H1 (cell line): ENCODE measurements around the gene PDE4D. TPM values are rescaled to one million over a fixed set of nuclear protein-coding genes. Genes with fewer than 3 reads are reported as not detected.

Experiments used
- CTCF ChIA-PET: fragments of 300-600 bp; sonication (Branson Sonifier 250); formaldehyde crosslinking; loops from one replicate; lab custom pipeline; 2021; ENCODE audit not compliant: partially characterized antibody; lab: Charles Lee
- POLR2A ChIA-PET: fragments of 300-600 bp; sonication (Branson Sonifier 250); formaldehyde crosslinking; loops from one replicate; lab custom pipeline; 2021; ENCODE audit warnings: inconsistent platforms; ENCODE audit not compliant: partially characterized antibody; lab: Charles Lee
- DNase-seq, 2 experiments: peaks; one replicate each; pipeline versions ENCODE4 v3.0.0 to v3.0.0-alpha.2; 2010 to 2022; ENCODE audit warnings: low spot score in 2 of 2, low read depth in 1 of 2, mixed read lengths in 1 of 2
- FAIRE-seq: peaks from 2 replicates; lab custom pipeline; 2011; peaks lifted over from hg19 to GRCh38; lab: Jason Lieb, UNC
- H2AFZ ChIP-seq: 2 replicates; pipeline ENCODE4 v1.8.1; 2012; ENCODE audit warnings: low read length, inconsistent platforms
- H2AK5ac ChIP-seq: 2 replicates; pipeline ENCODE4 v1.6.1; 2013; ENCODE audit warnings: low read depth, low read length
- H2BK120ac ChIP-seq: replicated peaks from 2 replicates; pipeline ENCODE3; 2013; ENCODE audit warnings: low read depth, low read length, inconsistent platforms
- H2BK12ac ChIP-seq: 2 replicates; pipeline ENCODE4 v1.6.1; 2013; ENCODE audit warnings: low read depth, low read length
- H2BK15ac ChIP-seq: 2 replicates; pipeline ENCODE4 v1.6.1; 2013; ENCODE audit warnings: low read length
- H2BK20ac ChIP-seq: 2 replicates; pipeline ENCODE4 v1.6.1; 2013; ENCODE audit warnings: low read length
- H2BK5ac ChIP-seq: 2 replicates; pipeline ENCODE4 v1.6.1; 2013; ENCODE audit warnings: low read depth, low read length
- H3K14ac ChIP-seq: 2 replicates; pipeline ENCODE4 v1.6.1; 2013; ENCODE audit warnings: inconsistent platforms; ENCODE audit not compliant: insufficient read length
- H3K18ac ChIP-seq: 2 replicates; pipeline ENCODE4 v1.6.1; 2013; ENCODE audit warnings: low read length; ENCODE audit errors: extremely low read depth
- H3K23ac ChIP-seq: 2 replicates; pipeline ENCODE4 v1.6.1; 2013; ENCODE audit warnings: inconsistent platforms; ENCODE audit not compliant: insufficient read length
- H3K23me2 ChIP-seq: 2 replicates; pipeline ENCODE4 v1.6.1; 2013; ENCODE audit warnings: low read depth, low read length
- H3K27ac ChIP-seq: 2 replicates; pipeline ENCODE4 v1.6.1; 2011; ENCODE audit warnings: low read depth, low read length, inconsistent platforms
- H3K27me3 ChIP-seq, 4 experiments: replicated peaks in 1 of 4; 1 replicate in 1 of 4; 2 replicates in 3 of 4; pipeline versions ENCODE4 v1.6.1 to v1.8.1; 2011 to 2013; ENCODE audit warnings: low read length in 3 of 4, mild to moderate bottlenecking in 3 of 4, inconsistent platforms in 2 of 4, mixed read lengths in 2 of 4, moderate library complexity in 1 of 4; ENCODE audit not compliant: control insufficient read depth in 3 of 4, insufficient read depth in 3 of 4; ENCODE audit errors: extremely low read depth in 1 of 4
- H3K36me3 ChIP-seq, 4 experiments: 2 replicates each; pipeline versions ENCODE4 v1.6.1 to v1.8.1; 2011 to 2013; ENCODE audit warnings: mild to moderate bottlenecking in 4 of 4, low read length in 3 of 4, moderate library complexity in 2 of 4, control low read depth in 1 of 4, inconsistent platforms in 1 of 4; ENCODE audit not compliant: insufficient read depth in 4 of 4, control insufficient read depth in 2 of 4
- H3K4ac ChIP-seq: replicated peaks from 2 replicates; pipeline ENCODE3; 2013; ENCODE audit warnings: low read length, low read depth, mixed read lengths, inconsistent platforms; ENCODE audit not compliant: insufficient read length
- H3K4me1 ChIP-seq, 4 experiments: replicated peaks in 1 of 4; 1 replicate in 1 of 4; 2 replicates in 3 of 4; pipeline versions ENCODE4 v1.6.1 to v1.8.1; 2011 to 2013; ENCODE audit warnings: low read length in 3 of 4, inconsistent platforms in 2 of 4, mixed read lengths in 1 of 4; ENCODE audit not compliant: insufficient read depth in 4 of 4, control insufficient read depth in 3 of 4
- H3K4me2 ChIP-seq, 2 experiments: 2 replicates each; pipeline versions ENCODE4 v1.6.1 to v1.8.1; 2011 to 2013; ENCODE audit warnings: low read depth in 2 of 2, low read length in 2 of 2, control low read depth in 1 of 2, inconsistent platforms in 1 of 2, mild to moderate bottlenecking in 1 of 2; ENCODE audit not compliant: insufficient read depth in 1 of 2
- H3K4me3 ChIP-seq, 4 experiments: fragments of 200-600, 300-600 bp in 1 of 4; sonication (generic), shearing (Covaris generic), sonication (Bioruptor Twin) in 1 of 4; 2 replicates each; pipeline versions ENCODE4 v1.5.1 to v1.8.1; 2011 to 2016; ENCODE audit warnings: low read length in 4 of 4, low read depth in 3 of 4, control low read depth in 2 of 4, inconsistent platforms in 2 of 4, mild to moderate bottlenecking in 2 of 4, mixed read lengths in 1 of 4, moderate library complexity in 1 of 4; ENCODE audit not compliant: insufficient read depth in 2 of 4; ENCODE audit errors: extremely low read depth in 1 of 4
- H3K56ac ChIP-seq: replicated peaks from 2 replicates; pipeline ENCODE3; 2013; ENCODE audit warnings: low read depth, mild to moderate bottlenecking, mixed read lengths, low read length, inconsistent platforms; ENCODE audit not compliant: insufficient read length
- H3K79me1 ChIP-seq: 2 replicates; pipeline ENCODE4 v1.6.1; 2013; ENCODE audit warnings: low read depth, low read length, control low read depth
- H3K79me2 ChIP-seq, 2 experiments: 2 replicates each; pipeline versions ENCODE4 v1.6.1 to v1.8.1; 2012 to 2013; ENCODE audit warnings: low read length in 2 of 2, mild to moderate bottlenecking in 2 of 2, inconsistent platforms in 1 of 2; ENCODE audit not compliant: insufficient read depth in 2 of 2, control insufficient read depth in 1 of 2
- H3K9ac ChIP-seq, 4 experiments: replicated peaks in 1 of 4; 1 replicate in 1 of 4; 2 replicates in 3 of 4; pipeline versions ENCODE4 v1.6.1 to v1.8.1; 2011 to 2013; ENCODE audit warnings: low read depth in 3 of 4, low read length in 3 of 4, control low read depth in 2 of 4, mild to moderate bottlenecking in 2 of 4, moderate library complexity in 2 of 4, inconsistent platforms in 1 of 4; ENCODE audit errors: extremely low read depth in 1 of 4
- H3K9me3 ChIP-seq, 2 experiments: 2 replicates each; pipeline versions ENCODE4 v1.6.1 to v1.8.1; 2012 to 2013; ENCODE audit warnings: mild to moderate bottlenecking in 2 of 2, moderate library complexity in 2 of 2, control low read depth in 1 of 2, inconsistent platforms in 1 of 2, low read depth in 1 of 2, low read length in 1 of 2, mixed read lengths in 1 of 2; ENCODE audit not compliant: insufficient read depth in 2 of 2
- H4K20me1 ChIP-seq, 2 experiments: replicated peaks in 1 of 2; 2 replicates each; pipeline versions ENCODE3 to v1.8.1; 2011 to 2013; ENCODE audit warnings: inconsistent platforms in 2 of 2, low read length in 2 of 2, mild to moderate bottlenecking in 1 of 2; ENCODE audit not compliant: insufficient read depth in 2 of 2, control insufficient read depth in 1 of 2
- H4K5ac ChIP-seq: 2 replicates; pipeline ENCODE4 v1.6.1; 2013; ENCODE audit warnings: low read length, low read depth, mixed read lengths, inconsistent platforms; ENCODE audit not compliant: insufficient read length
- H4K8ac ChIP-seq: 2 replicates; pipeline ENCODE4 v1.8.0; 2013; ENCODE audit warnings: mild to moderate bottlenecking, moderate library complexity, low read length, inconsistent platforms; ENCODE audit not compliant: insufficient read depth; ENCODE audit errors: extremely low read depth
- H4K91ac ChIP-seq: replicated peaks from 2 replicates; pipeline ENCODE3; 2013; ENCODE audit warnings: low read length, mixed read lengths, inconsistent platforms; ENCODE audit not compliant: insufficient read length
- ASH2L ChIP-seq: fragments of 200-600, 300-600 bp; sonication (generic); IDR thresholded peaks from one replicate; pipeline ENCODE4 v1.7.1; 2017; ENCODE audit warnings: low read length
- CBX5 ChIP-seq: fragments of 300-800, 300-1000 bp; sonication (generic); IDR thresholded peaks from 2 replicates; pipeline ENCODE4 v1.7.1; 2016; ENCODE audit warnings: antibody characterized with exemption, low read length, low read depth
- CBX8 ChIP-seq: fragments of 300-800, 300-1000 bp; sonication (generic); IDR thresholded peaks from 2 replicates; pipeline ENCODE4 v1.7.1; 2016; ENCODE audit warnings: low read depth, low read length, borderline replicate concordance
- CEBPB ChIP-seq: IDR thresholded peaks from 2 replicates; pipeline ENCODE4 v1.6.1; 2012; ENCODE audit warnings: low read depth, low read length
- JUND ChIP-seq: IDR thresholded peaks from 2 replicates; pipeline ENCODE4 v1.6.1; 2011; ENCODE audit warnings: mild to moderate bottlenecking, improper control_type of control experiment, low read length
- POU5F1 ChIP-seq: IDR thresholded peaks from 2 replicates; pipeline ENCODE4 v1.6.1; 2011; ENCODE audit warnings: low read depth, mild to moderate bottlenecking, low read length, moderate library complexity
- RAD21 ChIP-seq, 2 experiments: IDR thresholded peaks in 1 of 2; conservative IDR thresholded peaks in 1 of 2; 2 replicates each; pipeline ENCODE4 v1.6.1; 2011; ENCODE audit warnings: low read depth in 2 of 2, low read length in 2 of 2, improper control_type of control experiment in 1 of 2, inconsistent platforms in 1 of 2, mild to moderate bottlenecking in 1 of 2, moderate library complexity in 1 of 2
- RNF2 ChIP-seq: fragments of 200-900, 300-1000 bp; sonication (generic); IDR thresholded peaks from 2 replicates; pipeline ENCODE4 v1.7.1; 2016; ENCODE audit warnings: borderline replicate concordance, low read depth, mild to moderate bottlenecking, antibody characterized with exemption, low read length; ENCODE audit not compliant: poor library complexity, severe bottlenecking; ENCODE audit errors: missing control alignments
- TBP ChIP-seq: IDR thresholded peaks from 2 replicates; pipeline ENCODE4 v1.6.1; 2011; ENCODE audit warnings: low read depth, low read length, improper control_type of control experiment
- WGBS, 2 experiments: shearing (Covaris generic) in 1 of 2; methylation state at CpG; one replicate each; pipeline versions ENCODE4 v1.1.6 to v1.1.7; 2013 to 2015; ENCODE audit warnings: low lambda C conversion rate in 2 of 2, mixed read lengths in 2 of 2, inconsistent platforms in 1 of 2, low coverage in 1 of 2, missing lambda C conversion rate in 1 of 2; ENCODE audit not compliant: insufficient replicate concordance in 2 of 2, insufficient coverage in 1 of 2, insufficient read length in 1 of 2; ENCODE audit errors: extremely low coverage in 1 of 2, missing lambda C conversion rate in 1 of 2; 5-methylcytosine and 5-hydroxymethylcytosine counted together
- polyA plus RNA-seq, 7 experiments: library from polyadenylated mRNA; depleted of rRNA in 3 of 7; stranded (reverse) in 5 of 7; unstranded in 2 of 7; fragments of >200 nt in 5 of 7; fragments of 200-250 nt in 2 of 7; gene quantifications; 1 replicate in 5 of 7; 2 replicates in 1 of 7; 4 replicates in 1 of 7; pipeline versions ENCODE4 v1.2.1 to v1.2.3, GENCODE V29; 2011 to 2013; ENCODE audit warnings: missing spikeins in 2 of 7, mixed read lengths in 2 of 7
- total RNA-seq: library from RNA; stranded (reverse); fragmentation: NEBNext Ultra II Directional; extraction: Animal tissue kit (Norgen Biotek cat#: 25700); gene quantifications from 2 replicates; pipeline ENCODE4 v1.2.1, GENCODE V29; 2021

PDE4D gene
- total and polyA plus RNA-seq, 2 of the 8 experiments (the other 6 are each of a cell fraction or from before 2014, with no cell fraction given): 2.3 to 3.7 TPM

GRCh38 chr5:58939664-58940063, 953.9 kb downstream of the PDE4D start:
- H3K18ac ChIP-seq: no peak overlapping the region
- no peak overlapping the region for H3K4me2 ChIP-seq
- H2BK20ac ChIP-seq: no peak overlapping the region
- no peak overlapping the region for H2AFZ ChIP-seq
- 86% methylated on average over 1 of the region's 1 CpG; no CpG with 5 or more reads in 1 of the 2 experiments for WGBS, 2 experiments
- H4K91ac ChIP-seq: no peak overlapping the region
- FAIRE-seq: no peak
- no peak overlapping the region for H4K8ac ChIP-seq
- no peak for TF ChIP-seq JUND
- no peak for TF ChIP-seq CEBPB
- no peak for TF ChIP-seq RAD21 (IDR thresholded peaks at IDR 0.05 in 1 of 2, conservative IDR thresholded peaks at IDR 0.05 in 1 of 2; ENCODE audit: low read depth in 2 of 2, low read length in 2 of 2)
- TF ChIP-seq CBX8: no peak
- no peak for TF ChIP-seq ASH2L
- TF ChIP-seq TBP: no peak
- no peak for TF ChIP-seq RNF2
- no peak for TF ChIP-seq CBX5
- TF ChIP-seq POU5F1: no peak
- no peak overlapping the region for H2BK12ac ChIP-seq
- no peak for DNase-seq
- no peaks in the 10 kb centered on the region for H3K23me2 ChIP-seq
- no peak overlapping the region for H3K56ac ChIP-seq
- H3K79me1 ChIP-seq: no peaks in the 10 kb centered on the region
- no peaks in the 10 kb centered on the region for H4K20me1 ChIP-seq
- H3K23ac ChIP-seq: no peak overlapping the region
- H3K27ac ChIP-seq: no peak overlapping the region
- ChIA-PET POLR2A (no interaction called here), CTCF (interaction anchor here (1.3 kb wide), 1 partner anchor 43 kb away, joined by 3 read pairs; no protein-coding TSS in a partner anchor)
- peaks cover 0 to 7% (median 0%) of the 10 kb centered on the region in 4 experiments; a peak in 2 of 7 replicates for H3K4me1 ChIP-seq
- H4K5ac ChIP-seq: no peak overlapping the region
- H3K79me2 ChIP-seq: no peaks in the 10 kb centered on the region
- no peaks in the 10 kb centered on the region for H3K27me3 ChIP-seq
- H2AK5ac ChIP-seq: no peak overlapping the region
- no peak overlapping the region for H2BK120ac ChIP-seq
- H3K9me3 ChIP-seq: peaks cover 0 to 11% of the 10 kb centered on the region in 2 experiments; a peak in 1 of 4 replicates
- no peak overlapping the region for H2BK5ac ChIP-seq
- no peak overlapping the region for H2BK15ac ChIP-seq
- H3K4me3 ChIP-seq: no peak overlapping the region
- H3K9ac ChIP-seq: no peak overlapping the region
- H3K36me3 ChIP-seq: no peaks in the 10 kb centered on the region
- H3K14ac ChIP-seq: no peak overlapping the region
- H3K4ac ChIP-seq: no peak overlapping the region
